SIG-M5 (cell line): ENCODE measurements around the gene MCAT.

Experiments used
- DNase-seq: peaks from one replicate; lab custom pipeline; 2025; lab: John Stamatoyannopoulos, UW

Gene MCAT

DNA sequence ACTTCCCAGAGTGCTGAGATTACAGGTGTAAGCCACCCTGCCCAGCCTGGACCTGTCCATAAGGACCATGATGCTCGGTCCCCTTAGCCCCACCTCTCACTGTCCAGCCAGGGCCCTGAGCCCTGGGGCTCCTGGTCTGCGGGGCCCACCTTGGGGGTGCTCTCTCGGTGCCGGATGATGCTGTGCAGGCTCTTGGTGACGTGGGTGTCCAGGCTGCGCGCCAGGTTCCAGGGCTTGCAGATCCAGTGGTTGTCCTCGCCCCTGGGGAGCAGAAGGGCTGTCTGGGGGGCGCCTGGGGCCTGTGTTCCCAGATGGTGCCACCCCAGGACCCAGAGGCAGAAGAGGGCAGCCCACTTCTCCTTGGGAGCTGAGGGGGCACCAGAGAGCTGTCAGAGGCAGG, 30.4 kb upstream of the MCAT start:
- DNase-seq, result no peak

DNA sequence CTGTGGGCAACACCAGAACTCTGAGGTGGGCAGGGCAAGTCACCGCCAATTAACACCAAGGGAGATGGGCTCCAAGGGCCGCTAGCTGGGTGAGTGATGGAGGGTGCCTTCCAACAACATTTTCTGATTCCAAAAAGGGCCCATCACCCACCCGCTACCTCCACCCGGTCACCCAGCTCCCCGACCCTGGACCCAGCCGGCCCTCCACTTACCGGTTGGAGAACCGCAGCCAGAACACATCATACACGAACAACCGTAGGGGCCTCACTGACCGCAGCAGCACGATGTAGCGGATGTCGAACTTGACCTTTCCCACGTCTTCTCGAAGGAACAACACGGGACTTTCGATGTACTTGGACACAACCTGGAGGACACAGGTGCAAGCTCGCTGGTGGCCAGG, 29.0 kb upstream of the MCAT start:
- no peak for DNase-seq

DNA sequence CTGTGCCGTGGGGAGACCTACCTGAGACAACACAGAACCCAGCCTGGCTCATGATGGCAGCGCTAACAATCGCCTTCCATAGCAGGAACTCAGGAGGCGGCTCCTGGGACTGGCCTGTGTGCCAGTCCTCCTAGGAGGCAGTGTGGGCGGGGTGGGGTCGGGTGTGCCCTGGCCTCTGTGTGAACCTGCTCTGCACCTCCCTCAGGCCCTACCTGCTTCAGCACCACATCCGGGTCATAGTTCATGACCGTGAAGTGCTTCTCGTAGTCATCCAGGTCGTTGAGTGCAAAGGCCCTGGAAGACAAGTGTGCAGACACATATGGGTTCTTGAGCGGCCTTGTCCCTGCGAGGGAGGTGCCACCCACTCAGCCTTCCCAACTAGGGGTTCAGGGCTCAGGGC, 28.4 kb upstream of the MCAT start:
- DNase-seq, result no peak

- DNase-seq, result no peak
These were observed 27.9 kb upstream of the MCAT start for GRCh38 chr22:43171019-43171491.

GRCh38 chr22:43170131-43170480, 26.9 kb upstream of the MCAT start:
- no peak for DNase-seq

DNA sequence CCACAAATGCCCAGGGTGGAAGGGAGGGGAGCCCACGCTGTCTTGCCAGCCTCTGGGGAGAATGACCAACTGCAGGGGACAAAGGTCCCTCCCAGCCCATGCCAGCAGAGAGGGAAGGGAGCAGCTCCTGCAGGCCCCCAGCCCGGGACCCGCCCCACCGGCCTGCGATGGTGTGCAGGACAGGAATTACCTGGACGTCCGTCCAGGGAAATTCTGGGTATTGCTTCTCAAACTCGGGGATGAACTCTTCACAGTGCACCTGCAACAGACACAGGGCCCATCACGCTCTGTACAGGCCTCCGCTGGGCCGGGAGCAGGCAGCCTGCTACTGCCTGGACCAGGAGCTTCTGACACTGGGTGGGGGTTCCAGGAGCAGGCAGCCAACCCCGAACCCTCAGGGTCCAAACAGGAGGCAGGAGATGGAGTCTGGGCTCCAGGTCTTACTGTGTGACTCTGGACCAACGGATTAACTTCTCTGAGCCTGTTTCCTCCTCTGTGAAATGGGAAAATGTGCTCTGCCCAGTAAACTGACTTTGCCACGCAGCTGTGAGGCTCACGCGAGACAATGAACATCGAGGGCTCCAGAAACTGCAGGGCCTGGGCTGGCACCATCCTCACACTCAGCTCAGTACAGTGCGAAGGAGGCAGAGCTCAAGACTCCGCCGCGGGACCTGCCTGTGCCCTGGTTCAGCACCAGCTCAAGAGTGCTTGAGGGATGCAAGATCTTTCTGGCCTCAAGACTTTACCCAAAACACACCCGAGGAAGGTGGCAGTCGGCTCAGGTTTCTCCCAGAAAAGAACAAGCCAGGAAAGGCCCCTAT, 26.3 kb upstream of the MCAT start:
- DNase-seq, result no peak

DNA sequence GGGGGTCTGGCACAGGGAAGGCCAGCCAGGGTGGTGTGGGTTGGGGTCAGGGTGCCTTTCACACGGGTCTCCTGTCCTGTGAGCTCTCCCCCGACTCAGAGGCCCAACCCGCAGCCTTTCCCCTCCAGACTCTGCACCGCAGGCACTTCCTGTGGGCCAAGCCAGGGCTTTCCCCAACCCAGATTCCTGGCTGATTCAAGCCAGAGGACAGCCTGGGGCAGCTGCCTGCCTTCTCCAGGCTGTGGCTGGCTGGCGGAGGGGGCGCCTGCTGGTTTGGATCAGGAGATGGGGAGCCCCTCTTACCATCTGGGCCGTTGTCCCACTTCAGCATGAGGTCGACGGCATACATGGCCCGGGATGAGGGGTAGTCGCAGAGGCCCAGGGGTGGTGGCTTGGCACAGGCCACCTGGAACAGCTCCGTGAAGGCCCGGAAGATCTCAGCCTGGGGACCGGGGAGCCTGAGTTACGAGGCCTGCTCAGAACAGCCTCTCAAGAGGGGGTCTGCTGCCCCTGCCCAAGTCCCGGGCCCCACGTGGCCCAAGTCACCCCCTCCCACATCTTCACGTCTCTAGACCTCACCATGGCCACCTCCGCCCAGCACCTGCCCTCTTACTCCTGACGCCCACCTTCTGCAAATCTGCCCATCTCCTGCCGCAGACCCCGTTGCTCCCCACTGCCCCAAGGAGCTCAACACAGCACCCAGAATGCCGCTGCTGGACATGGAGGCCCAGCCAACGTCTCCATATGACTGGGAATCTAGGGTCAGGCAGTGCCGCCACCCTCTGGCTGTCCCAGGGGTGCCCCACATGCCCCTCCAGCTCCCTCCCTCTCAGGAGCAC, 25.5 kb upstream of the MCAT start:
- no peak for DNase-seq

- no peak for DNase-seq
These were observed 23.9 kb upstream of the MCAT start for GRCh38 chr22:43167001-43167589.

GRCh38 chr22:43166132-43166930, 23.1 kb upstream of the MCAT start:
- DNase-seq, result no peak

GRCh38 chr22:43164636-43165035, 21.4 kb upstream of the MCAT start:
- DNase-seq, result no peak

GRCh38 chr22:43163241-43163795, 20.1 kb upstream of the MCAT start:
- no peak for DNase-seq

GRCh38 chr22:43162412-43163150, 19.4 kb upstream of the MCAT start:
- DNase-seq, result no peak

- no peak for DNase-seq
These were observed 17.4 kb upstream of the MCAT start for GRCh38 chr22:43160497-43161126.

DNA sequence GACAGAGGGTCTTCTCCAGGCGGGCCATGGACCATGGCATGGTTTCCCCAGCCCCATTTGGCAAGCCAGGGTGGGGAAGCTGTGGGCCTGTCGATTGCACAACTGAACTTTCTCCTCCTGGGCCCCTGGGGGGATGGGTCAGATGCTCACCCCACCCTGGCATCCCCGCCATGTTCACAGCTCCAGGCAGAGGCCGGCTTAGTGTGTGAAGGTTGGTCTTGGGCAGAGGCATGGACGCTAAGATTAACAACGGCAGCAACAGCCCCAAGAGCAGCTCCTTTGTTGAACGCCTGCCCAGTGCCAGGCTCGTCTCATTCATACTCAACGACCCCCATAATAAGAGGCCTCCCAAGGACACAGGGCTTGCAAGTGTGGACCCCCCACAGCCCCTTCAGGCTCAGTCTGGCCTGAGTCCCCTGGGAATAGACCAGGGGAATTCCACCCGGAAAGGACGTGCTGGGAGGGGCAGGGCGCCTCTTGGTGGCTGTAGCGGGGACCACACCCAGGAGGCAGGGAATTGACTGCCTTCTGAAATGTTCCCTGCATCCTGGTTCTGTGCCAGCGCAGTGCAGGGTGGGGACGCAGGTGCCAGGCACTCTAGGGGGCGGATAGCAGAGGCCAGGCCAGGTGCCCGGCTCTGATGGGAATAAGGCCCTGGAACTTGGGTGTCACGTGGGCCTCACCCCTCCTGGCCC, 16.4 kb upstream of the MCAT start:
- no peak for DNase-seq

- no peak for DNase-seq
These were observed 15.7 kb upstream of the MCAT start for GRCh38 chr22:43158778-43159483.

DNA sequence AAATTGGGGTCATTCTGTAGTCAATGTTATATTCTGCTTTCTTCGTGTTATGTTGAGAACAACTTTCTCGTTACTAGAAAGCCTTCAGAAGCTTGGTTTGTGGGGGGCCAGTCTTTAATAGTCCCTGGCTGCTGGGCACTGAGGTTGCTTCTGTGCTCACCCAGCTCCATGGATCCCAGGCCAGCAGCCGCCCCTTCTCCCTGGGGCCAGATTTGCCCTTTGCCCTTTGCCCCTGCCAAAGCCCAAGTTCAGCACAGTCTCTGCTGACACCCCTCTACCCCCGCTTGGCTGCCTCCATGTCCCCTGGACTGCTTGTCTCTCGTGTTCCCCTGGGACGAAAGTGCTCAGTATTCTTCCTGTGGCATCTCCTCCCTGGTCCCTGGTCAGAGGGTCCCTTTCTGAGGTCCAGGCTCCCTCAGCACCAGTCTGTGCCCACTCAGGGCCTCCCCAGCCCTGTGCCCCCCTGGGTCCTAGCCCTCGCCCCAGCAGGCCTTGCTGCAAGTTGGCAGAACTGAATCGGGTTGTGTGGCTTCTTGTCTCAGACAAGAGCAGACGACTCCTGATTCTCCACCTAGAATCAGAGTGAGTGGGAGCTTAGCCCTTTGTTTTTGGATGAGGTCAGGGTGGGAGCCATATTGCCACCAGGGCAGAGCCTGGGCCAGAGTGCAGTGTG, 14.8 kb upstream of the MCAT start:
- no peak for DNase-seq

- no peak for DNase-seq
These were observed 13.2 kb upstream of the MCAT start for GRCh38 chr22:43156413-43156812.

GRCh38 chr22:43155789-43156188, 12.6 kb upstream of the MCAT start:
- DNase-seq, result no peak
